NCI-H2029 treated with DMSO at 0.1 percent for 48 hours (cell line): Measurements from ENCODE around the gene CLDN2.
A peak's percentile ranks its signal among the peaks of the same experiment; 100 is the strongest.

Source experiments
- DNase-seq: peaks from one replicate; lab custom pipeline; 2025; lab: John Stamatoyannopoulos, UW

The CLDN2 gene

GRCh38 chrX:106921637-106922036, 1.4 kb downstream of the CLDN2 start:
- DNase-seq: no peak

GRCh38 chrX:106927023-106927422, 6.8 kb downstream of the CLDN2 start:
- DNase-seq: no peak

GRCh38 chrX:106927700-106928099, 7.5 kb downstream of the CLDN2 start:
- peak; percentile 27 for DNase-seq

- DNase-seq: no peak
Measured at GRCh38 chrX:106928227-106928626, 8.0 kb downstream of the CLDN2 start.

- no peak for DNase-seq
Measured at GRCh38 chrX:106931831-106932491, 11.8 kb downstream of the CLDN2 start.

GRCh38 chrX:106932492-106932923, 12.3 kb downstream of the CLDN2 start:
- no peak for DNase-seq

- no peak for DNase-seq
Measured at GRCh38 chrX:106932960-106933537, 12.8 kb downstream of the CLDN2 start.

- DNase-seq: no peak
Measured at GRCh38 chrX:106933538-106933961, 13.3 kb downstream of the CLDN2 start.

- peak; percentile 2 for DNase-seq
Measured at GRCh38 chrX:106935175-106935574, 15.0 kb downstream of the CLDN2 start.

- DNase-seq: no peak
Measured at GRCh38 chrX:106936246-106936645, 16.0 kb downstream of the CLDN2 start.

GRCh38 chrX:106939566-106939965, 19.4 kb downstream of the CLDN2 start:
- no peak for DNase-seq

- DNase-seq: no peak
Measured at GRCh38 chrX:106940068-106940467, 19.9 kb downstream of the CLDN2 start.

GRCh38 chrX:106946464-106946863, 26.3 kb downstream of the CLDN2 start:
- no peak for DNase-seq

GRCh38 chrX:106948641-106949040, 28.4 kb downstream of the CLDN2 start:
- DNase-seq: no peak

GRCh38 chrX:106949366-106949765, 29.2 kb downstream of the CLDN2 start:
- DNase-seq: no peak

GRCh38 chrX:106950381-106950780, 30.2 kb downstream of the CLDN2 start:
- DNase-seq: no peak

- no peak for DNase-seq
Measured at GRCh38 chrX:106951230-106951629, 31.0 kb downstream of the CLDN2 start.

GRCh38 chrX:106952089-106952488, 31.9 kb downstream of the CLDN2 start:
- no peak for DNase-seq

- no peak for DNase-seq
Measured at GRCh38 chrX:106952538-106952937, 32.3 kb downstream of the CLDN2 start.

GRCh38 chrX:106952988-106953387, 32.8 kb downstream of the CLDN2 start:
- no peak for DNase-seq

GRCh38 chrX:106954041-106954440, 33.8 kb downstream of the CLDN2 start:
- DNase-seq: no peak

GRCh38 chrX:106955004-106955772, 35.0 kb downstream of the CLDN2 start:
- DNase-seq: no peak

- DNase-seq: no peak
Measured at GRCh38 chrX:106957856-106958255, 37.7 kb downstream of the CLDN2 start.
